Activated T-helper 9 cell treated with anti-CD3 and anti-CD28 coated beads, Interleukin-2, amount 50 U/mL, for 16 hours (primary cell): ENCODE measurements around the gene SCN8A.
"Not testable (repeated sequence)": the region's sequence is repeated elsewhere in the genome, so short reads cannot be mapped to it uniquely, and the experiment has no call there.

Experiments used
- DNase-seq: peaks from one replicate; pipeline ENCODE4 v3.0.0-alpha.2; 2020; ENCODE audit warnings: low read depth

The SCN8A gene

DNA sequence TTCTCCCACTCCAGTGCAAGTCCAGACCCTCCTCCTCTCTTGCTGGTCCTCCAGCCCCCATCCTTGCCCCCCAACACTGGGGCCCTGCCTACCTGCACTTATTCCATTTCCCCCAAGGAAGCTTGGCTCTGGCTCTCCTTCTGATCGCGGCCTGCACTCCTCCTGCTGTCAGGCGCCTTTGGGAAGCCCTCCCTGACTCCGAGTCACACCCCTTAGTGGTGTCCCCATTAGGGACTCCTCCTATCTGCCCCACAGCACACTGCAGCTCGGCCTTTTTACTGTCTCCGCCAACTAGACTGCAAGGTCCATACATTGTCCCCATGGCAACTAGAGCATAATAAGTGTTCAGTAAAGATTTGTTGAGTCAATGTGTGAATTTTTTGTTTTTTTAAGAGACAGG is 224.5 kb downstream of the SCN8A start:
- DNase-seq: no peak

DNA sequence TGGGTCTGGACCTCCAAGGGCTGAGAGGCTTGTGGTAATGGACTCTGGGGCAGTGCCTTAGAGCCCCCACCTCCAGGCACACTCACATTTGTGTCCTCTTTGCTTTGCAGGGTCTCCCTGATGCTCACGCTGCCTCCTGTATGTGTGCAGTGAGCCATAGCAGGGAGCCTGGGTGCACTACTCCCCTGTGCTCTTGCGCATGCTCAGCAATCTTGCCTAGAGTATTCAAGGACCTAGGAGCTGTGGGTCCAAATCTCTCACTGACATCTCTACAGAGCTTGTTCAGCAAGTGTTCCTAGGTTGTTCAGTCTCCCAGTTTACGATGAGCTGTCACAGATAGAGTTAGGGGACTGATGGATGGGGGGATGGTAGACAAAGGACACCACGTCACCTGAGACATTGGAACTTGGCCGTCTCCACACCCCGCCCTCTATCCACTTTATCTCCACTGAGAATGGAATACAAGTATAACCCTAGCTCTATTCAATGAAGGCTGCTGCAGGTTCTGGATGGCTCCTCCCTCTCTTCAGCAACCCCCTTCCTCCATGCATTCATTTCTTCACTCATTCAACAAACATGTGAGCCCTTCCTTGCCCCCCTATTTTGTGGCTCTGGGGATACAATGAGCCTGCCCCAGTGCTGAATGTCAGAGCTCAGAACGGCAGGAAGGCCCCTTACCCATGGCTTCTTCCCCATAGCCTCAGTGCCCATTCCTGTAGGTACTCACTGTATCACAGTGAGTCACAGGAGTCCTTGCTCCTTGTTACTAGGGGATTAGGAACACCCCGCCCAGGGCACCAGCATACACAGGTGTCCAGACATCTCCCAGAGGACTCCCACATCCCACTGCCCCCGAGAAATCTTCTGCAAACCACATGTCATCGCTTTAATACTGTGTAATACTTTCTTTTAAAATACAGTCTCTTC is 226.3 kb downstream of the SCN8A start:
- DNase-seq: no peak

DNA sequence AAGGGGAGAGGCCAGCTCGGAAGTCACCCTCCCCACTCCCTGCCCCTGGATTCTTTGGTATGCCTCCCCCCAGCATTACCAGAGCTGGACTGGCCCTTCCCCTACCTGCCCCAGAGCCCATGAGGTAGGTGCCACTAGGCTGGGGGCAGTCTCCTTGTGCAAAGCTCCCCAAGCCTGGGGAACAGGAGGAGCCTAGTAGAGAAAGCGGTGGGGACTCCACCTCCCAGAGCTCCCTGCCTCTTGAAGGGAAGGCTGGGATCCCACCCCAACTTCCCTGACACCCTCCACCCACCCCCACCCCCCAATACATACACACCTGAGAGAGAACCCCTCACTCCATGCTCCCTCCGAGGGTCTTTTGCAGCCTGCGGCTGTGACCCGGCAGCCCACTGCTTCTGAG is 227.1 kb downstream of the SCN8A start:
- no peak for DNase-seq

DNA sequence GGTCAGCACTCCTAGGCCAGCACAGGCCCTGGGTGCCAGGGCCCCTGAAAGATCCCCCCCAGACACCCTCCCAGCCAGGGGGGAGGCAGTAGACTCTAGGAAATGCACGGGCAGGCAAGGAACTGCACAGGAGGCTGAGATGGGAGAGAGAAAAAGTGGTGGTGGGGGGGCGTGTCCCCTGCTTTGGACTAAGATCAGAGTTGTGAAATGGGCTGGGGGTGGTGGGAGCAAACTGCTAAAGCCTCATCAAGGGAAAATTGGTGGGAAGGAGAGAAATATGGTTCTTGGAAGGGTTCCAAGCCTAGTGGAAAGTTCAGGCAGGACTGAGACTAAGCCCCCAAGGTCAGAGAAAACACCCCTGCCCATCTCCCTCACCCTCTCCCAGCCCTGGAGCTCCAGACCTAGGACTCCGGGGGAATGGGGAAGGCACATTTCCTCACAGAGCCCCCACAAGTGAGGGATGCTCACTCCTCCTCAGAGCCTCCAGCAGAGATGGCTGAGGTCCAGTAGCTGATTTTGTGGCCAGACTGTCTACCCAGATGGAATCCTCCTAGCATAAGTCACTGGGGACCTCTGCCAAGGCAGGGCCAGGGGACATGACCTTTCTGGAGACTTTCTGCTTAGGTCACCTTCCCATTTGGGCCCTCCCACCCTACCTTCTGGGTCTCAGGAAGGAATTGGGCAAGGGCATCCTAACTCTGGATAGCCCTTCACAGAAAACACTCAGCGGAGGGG is 227.7 kb downstream of the SCN8A start:
- DNase-seq: no peak

DNA sequence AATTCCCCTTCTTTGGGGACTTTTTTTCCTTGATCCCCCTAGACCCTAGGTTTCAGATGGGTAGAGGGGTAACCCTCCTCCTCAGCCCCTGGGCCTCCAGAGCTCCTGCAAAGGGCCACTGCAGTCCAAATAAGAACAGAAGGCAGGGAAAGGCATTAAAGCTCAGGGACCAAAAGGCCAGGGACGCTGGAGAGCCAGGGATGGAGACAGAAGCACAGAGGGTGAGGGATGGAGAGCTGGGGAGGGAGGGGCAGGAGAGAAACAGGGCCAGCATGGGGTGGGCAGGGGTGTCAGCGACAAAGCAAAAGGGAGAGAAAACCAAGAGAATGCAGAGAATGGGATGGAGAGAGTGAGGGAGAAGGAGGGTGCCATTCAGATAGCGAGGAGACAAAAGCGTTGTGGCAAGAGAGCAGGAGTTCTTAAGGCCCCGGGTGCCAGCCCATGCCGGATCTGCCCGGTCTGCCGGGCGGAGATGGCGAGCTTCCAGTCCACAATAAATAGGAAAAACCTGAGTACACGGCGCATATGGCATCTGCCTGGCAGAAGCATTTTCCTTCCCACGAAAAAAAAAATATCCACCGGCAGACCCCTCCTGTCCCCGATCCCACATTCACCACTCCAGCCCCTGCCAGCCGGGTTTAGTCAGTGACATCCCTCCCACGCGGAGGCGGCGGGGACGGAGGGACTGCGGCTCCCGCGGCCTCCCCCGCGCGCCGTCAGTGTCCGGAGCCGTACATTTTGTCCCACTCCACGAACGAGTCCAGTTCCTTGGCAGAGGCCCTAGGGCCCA is 228.9 kb downstream of the SCN8A start:
- peak; percentile 16 for DNase-seq

DNA sequence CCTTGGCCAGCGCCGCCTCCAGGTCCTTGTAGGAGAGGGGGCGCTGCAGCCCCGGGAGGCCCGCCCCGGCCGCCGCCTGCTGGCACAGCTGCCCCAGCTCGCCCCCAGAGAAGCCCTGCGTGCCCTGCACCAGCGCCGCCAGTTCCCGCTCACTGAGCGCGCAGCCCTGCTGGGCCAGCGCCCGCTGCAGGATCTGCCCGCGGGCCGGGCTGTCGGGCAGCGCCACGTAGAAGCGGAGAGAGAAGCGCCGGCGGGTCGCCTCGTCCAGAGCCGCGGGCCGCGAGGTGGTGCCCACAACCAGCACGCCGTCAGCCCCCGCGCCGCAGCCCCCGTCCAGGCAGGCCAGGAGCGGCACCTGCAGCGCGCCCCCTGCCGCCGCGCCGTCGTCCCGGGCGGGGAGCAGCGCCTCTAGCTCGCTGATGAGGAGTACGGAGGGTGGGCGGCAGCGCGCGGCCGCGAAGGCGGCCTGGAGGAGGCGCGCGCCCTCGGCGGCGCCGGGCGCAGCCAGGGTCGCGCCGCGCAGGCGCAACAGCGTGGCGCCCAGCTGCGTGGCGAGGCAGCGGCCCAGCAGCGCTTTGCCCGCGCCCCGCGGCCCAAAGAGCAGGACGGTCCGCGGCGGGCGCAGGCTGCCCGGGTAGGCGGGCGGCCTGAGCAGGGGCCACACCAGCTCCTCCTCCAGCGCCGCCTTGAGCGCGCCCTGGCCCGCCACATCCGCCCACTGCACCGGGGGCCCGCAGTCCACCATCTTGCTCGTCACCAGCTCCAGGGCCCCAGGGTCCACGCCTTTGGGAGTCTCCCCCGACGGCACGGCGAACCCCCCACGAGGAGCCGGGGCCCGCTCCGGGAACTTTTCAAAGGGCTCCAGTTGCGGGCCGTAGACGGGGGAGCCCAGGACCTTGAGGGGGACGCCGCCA is 229.8 kb downstream of the SCN8A start:
- peak; percentile 75 for DNase-seq

DNA sequence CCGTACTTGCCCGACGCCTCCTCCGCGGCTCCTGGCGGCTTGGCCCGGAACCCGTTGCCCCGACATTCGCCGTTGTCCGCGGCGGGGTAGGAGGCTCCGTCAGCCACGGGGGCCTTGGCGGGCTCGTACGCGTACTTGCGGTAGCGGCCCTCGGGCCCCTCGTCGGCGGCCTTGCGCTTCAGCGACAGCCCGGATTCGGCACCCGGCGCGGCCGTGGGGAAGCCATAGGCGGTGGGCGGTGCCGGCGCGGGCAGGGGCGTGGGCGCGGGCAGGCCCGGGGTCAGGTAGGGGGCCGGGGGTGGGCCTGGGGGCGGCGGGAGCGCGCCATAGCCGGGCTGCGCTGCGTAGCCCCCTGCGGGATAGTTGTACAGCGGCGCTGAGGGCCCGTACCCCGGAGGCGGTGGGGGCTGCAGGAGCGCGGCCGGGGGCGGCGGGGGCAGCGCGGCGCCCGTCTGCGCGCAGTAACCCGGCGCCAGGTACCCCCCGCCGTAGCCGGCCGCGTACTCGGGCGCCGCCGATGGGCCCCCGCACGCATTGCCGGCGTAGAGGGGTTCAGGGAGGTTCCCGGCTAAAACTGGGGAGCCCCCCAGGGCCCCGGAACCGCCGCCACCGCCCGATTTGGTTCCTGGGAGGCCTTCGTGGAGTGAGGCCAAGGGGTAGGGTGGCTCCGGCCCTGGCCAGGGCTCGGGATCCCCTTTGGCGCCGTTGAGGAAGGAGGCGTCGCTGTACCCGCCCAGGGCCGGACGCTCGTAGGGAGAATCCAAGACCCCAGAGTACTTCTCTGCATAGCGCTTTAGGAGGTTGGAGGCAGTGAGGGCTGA is 230.6 kb downstream of the SCN8A start:
- DNase-seq: peak; percentile 31

DNA sequence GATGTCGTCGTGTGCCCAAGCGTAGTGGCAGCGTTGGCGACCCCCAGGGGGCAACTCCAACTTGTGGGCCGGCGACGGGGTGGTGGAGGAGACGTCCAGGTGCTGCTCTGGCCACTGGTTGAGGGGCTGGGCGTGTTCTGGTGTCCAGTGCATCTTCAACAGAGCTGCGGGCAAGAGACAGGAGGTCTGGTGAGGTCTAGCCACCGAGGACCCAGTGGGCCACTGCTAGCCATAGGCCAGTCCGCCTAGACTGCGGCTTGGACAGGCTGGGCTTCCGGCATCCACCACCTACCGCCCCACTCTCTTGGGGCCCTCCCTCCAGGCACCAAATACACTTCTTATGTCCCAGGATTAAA is 231.2 kb downstream of the SCN8A start:
- no peak for DNase-seq

DNA sequence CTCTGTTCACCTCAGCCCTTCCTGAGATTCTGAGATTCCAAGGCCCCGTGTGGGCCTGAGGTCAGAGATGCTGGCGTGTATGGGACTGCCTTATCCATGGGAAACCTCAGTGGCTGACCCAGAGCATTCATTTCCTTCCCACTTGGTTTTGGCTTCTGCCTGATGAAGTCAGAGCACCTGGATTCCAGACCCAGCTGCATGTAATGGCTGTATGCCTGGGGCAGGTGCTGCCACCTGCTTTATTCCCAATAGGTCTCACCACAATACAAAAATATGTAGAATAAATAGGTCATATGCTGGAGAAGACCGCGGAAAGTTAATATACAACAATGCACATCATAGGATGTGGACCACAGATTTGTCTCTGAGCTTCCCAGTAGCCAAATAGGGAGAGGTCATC is 231.9 kb downstream of the SCN8A start:
- DNase-seq: no peak

DNA sequence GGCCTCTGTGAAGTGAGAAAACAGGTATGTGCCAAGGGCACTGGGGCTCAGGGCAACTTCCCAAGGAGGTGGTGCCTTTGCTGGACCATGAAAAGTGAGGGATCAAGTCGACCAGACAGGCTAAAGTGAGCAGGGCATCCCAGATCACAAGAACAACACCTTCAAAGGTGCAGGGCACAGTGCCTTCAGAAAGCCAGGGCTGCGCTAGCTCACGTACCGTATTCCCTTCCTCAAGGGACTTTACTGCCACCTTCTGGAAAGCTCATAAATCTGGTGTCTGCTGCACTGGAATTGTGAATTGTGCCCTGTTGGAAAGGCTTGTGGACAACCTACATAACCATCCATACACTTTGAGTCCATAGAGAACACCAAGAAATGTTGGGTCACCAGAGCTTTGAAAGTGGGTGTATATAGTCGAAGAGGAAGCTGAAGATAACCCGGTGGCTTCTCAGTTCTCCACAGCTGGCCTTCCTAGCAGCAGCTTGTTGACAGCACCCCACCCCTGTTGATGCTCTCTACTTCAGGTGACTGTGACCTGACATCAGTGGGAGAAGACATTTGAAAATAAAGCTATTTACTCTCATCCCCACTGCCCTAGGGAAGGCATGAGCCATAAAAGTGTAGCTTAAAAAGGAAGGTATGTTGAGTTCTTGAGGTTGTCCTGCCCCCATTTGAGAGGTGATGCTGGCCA is 233.0 kb downstream of the SCN8A start:
- DNase-seq: no peak

DNA sequence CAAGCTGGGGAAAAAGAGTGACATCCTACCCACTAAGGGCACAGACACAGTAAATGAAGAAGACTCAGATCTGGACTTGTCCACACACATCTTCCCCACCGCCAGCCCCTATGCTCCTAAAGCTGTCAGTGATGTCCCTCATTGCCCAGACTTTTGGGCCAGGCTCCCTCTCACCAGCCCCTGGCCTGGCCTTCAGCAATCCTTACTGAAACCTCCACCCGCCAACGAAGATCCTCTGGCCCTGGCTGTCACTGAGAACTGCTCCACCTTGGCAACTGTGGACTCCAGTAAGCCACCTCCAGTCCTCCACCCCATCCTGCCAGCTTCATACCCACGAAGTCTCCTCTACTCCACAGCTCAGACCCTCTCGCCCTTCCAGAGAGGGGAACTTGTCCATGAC is 234.2 kb downstream of the SCN8A start:
- no peak for DNase-seq

DNA sequence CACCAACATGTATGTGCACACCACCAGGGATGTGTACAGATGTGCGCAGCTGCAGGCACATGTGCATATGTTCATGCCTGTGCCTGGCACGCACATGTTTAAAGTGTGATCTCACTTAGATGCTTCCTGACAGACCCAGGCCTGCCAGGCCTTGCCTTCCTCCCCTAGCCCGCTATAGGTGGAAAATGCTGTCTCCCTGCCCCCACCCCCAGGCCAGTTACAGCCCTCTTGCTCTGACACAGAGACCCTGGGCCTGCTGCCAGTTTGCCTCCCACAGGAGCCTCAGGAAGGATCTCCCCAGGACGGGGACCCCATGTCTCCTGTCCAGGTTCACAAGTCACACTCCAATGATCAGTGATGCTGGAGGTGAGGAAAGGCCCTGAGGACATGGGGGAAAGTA is 235.8 kb downstream of the SCN8A start:
- no peak for DNase-seq

DNA sequence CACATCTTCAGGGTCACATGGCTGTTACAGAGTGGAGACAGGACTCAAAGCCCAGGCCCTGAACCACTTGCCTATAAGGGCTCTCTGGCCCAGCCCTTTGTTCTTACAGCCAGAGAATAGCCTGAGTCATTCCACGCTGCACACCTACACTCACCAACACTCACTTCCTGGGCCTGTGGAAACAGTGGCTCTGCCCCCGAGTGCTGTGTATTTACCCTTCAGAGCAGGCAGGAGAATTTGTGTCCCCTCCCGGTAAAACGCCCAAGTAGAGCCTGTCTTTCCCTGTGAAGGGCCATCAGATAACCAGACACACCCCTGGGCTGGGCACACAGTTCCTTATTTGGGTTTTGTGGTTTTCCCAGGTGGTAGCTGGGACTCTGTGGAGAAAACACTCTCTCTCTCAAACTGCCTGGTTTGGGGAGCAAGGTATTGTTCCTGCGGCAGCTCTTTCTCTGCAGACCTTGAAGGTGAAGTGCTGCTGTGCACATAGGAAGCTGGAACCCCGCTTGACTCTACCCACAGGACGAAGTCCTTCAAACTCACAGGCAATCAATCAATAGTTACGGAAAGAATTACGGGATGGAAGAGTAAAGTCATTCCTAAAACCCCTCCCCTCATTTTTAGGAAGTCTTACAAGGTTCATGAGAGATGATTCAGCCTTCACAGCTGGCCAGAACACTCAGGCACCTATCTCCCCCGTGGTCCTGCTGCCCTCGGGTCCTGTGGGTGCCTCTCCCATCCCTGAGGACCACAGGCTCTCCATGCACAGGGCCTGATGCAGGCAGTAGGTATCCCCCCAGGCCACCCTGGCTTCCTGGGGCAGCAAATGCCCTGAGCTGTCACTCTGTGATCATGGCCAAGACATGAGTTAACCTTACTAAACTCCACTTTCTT is 237.1 kb downstream of the SCN8A start:
- DNase-seq: peak; percentile 34

DNA sequence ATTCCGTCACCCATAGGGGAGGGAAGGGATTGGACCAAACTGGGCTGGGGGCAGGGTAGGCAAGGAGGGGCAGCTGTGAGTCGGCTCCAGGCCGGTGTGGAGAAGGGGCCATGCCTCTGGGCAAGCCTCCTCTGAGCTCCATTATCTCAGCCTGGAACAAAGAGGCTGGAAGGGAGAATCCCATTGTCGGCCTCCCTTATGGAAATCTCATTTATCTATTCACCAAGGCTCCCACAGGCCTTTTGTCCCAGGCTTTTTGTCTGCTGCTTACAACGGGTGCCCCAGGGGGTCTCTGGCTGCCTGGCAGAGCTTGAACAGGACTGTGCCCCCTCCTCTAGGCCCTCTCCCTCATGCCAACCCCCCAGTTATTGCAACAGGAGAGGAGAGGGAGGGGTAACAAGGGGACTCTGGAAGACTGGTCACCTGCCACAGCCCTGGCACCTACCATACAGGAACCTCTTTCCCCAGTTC is 238.0 kb downstream of the SCN8A start:
- no peak for DNase-seq

DNA sequence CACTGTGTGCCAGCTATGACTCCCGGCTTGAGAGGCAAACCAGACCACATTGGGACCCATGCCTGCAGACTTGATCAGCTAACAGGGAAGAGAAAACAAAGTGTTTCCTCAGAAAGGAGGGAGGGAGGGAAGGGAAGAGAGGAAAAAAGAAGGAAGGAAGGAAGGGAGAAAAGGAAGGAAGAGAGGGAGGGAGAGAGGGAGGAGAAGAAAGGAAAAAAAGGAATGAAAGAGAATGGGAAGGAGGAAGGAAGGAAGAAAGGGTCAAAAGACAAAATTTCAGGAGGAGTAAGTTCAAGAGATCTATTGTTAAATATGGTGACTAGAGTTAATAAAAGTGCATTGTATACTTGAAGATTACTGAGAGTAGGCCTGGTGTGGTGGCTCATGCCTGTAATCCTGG is 238.6 kb downstream of the SCN8A start:
- no peak for DNase-seq

DNA sequence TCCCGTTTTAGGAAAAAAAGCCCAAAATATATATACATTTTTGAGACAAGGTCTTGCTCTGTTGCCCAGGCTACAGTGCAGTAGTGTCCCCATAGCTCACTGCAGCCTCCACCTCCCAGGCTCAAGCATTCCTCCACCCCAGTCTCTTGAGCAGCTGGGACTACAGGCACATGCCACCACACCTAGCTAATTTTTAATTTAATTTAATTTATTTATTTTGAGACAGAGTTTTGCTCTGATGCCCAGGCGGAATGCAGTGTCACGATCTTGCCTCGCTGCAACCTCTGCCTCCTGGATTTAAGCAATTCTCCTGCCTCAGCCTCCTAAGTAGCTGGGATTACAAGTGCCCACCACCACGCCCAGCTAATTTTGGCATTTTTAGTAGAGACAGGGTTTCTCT is 240.8 kb downstream of the SCN8A start:
- DNase-seq: not testable (repeated sequence)

DNA sequence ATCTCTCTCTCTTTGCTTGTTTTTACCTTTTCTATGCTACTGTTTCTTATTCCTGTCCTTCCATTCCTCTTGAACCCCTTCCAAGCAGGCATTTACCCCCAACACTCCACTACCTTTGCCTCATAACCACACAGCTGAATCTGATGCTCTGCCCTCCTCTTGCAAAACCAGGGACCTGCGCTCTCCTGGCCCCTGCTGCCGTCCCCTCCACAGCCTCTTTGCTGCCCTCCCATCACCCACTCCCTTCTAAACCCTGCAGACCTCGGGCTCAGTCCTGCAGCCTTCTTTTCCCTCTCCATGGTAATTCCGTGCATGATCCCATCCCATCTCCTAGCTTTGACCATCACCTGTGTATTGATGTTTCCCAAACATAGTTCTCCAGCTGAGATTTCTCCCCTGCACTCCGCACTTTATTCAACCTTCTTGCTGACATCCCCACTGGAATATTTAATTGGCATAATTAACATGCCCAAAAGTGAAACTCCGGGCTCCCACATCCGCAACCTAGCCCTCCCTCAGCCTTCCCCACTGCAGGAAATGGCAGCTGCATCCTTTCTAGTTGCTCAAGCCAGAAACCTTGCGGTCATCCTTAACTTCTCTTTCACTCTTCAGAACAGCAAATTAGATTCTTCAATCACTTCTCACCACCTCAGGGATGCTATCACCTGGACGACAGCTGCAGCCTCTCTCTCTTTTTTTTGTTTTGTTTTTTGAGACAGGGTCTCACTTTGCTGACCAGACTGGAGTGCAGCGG is 241.5 kb downstream of the SCN8A start:
- DNase-seq: no peak
